ENCODE measurements around the gene ACOT11. TPM values are rescaled to one million over a fixed set of nuclear protein-coding genes. Genes with fewer than 3 reads are reported as not detected.
"Not testable (repeated sequence)": the region's sequence is repeated elsewhere in the genome, so short reads cannot be mapped to it uniquely, and the experiment has no call there.

The ACOT11 gene
- total and polyA plus RNA-seq, 2 donors (not counting 1 experiment from before 2014, with no cell fraction given): 0.73 to 2.5 TPM

DNA sequence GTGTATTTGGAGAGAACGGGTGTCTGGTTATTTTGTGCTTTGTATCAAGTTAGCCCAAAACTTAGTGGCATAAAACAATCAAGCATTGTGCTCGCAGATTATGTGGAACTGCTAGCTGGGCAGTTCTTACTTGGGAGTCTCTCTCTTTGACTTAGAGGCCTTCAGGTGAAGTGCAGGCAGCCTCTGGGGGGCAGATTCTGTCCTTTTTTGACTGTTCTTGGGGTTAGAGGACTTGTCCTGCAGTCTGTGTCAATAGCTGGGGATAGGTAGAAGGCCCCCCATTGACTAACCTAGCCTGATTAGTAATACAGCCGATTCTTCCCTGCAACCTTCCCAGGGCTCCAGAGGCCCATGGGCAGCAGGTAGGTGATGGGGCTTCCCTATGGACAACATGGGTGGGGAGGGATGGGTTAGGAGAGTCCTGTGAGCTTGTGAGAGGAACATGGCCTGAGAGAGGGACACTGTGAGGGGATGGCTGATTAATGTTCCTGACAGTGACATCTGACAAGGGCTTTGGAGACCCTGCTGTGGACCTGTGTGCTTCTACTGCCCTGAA, 37.2 kb upstream of the ACOT11 start:
- no peak for DNase-seq (ENCODE audit: low read depth in 2 of 2)
- no peaks in the 10 kb centered on the region for H3K9me3 ChIP-seq (ENCODE audit: control insufficient read depth, insufficient read depth, low read depth, low read length)
- no peak overlapping the region for H2AFZ ChIP-seq (ENCODE audit: low read length)

DNA sequence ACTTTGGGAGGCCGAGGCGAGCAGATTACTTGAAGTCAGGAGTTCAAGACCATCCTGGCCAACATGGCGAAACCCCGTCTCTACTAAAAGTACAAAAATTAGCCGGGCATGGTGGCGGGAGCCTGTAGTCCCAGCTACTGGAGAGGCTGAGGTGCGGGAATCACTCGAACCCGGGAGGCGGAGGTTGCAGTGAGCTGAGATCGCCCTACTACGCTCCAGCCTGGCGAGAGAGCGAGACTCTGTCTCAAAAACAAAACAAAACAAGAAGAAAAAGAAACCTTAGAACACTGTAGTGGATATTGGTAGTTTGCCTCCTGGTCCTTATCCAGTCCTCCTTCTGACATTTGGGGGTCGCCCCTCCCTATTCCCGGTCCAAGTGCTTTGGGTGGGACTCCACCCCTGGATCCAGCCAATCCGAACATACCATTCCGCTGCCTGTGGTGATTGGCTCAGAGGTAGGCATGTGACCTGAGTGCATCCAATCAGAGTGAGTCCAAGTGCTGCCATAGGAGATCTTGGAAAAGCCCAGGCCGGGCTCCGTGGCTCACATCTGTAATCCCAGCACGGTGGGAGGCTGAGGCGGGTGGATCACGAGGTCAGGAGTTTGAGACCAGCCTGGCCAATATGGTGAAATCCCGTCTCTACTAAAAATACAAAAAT, 34.0 kb upstream of the ACOT11 start:
- H2AFZ ChIP-seq (ENCODE audit: low read length); H4K20me1 ChIP-seq (ENCODE audit: control insufficient read depth, extremely low read depth, insufficient read depth, low read length); DNase-seq (ENCODE audit: low read depth in 2 of 2); H3K4me1 ChIP-seq (ENCODE audit: control insufficient read depth, extremely low read depth, insufficient read depth, low read length); H3K27ac ChIP-seq (ENCODE audit: insufficient read depth, low read length); H3K9ac ChIP-seq (ENCODE audit: insufficient read depth, low read length); H3K36me3 ChIP-seq (ENCODE audit: control insufficient read depth, insufficient read depth, low read length); H3K4me2 ChIP-seq (ENCODE audit: extremely low read depth, insufficient read depth, low read length); H3K4me3 ChIP-seq (replicated peaks in 1 of 4; ENCODE audit: control extremely low read depth in 1 of 4, insufficient read depth in 1 of 4, low read depth in 3 of 4, low read length in 4 of 4); H3K9me3 ChIP-seq (ENCODE audit: control insufficient read depth, insufficient read depth, low read depth, low read length); H3K27me3 ChIP-seq (ENCODE audit: control insufficient read depth, insufficient read depth, low read length); H3K79me2 ChIP-seq (ENCODE audit: control insufficient read depth, insufficient read depth, low read length): not testable (repeated sequence)

More for the DNA sequence above, 37.2 kb upstream of the ACOT11 start:
- H3K4me2 ChIP-seq (ENCODE audit: extremely low read depth, insufficient read depth, low read length): no peak overlapping the region
- H4K20me1 ChIP-seq (ENCODE audit: control insufficient read depth, extremely low read depth, insufficient read depth, low read length): no peaks in the 10 kb centered on the region
- H3K9ac ChIP-seq (ENCODE audit: insufficient read depth, low read length): no peak overlapping the region
- H3K27ac ChIP-seq (ENCODE audit: insufficient read depth, low read length): no peak overlapping the region
- no peaks in the 10 kb centered on the region for H3K4me1 ChIP-seq (ENCODE audit: control insufficient read depth, extremely low read depth, insufficient read depth, low read length)
- no peaks in the 10 kb centered on the region for H3K36me3 ChIP-seq (ENCODE audit: control insufficient read depth, insufficient read depth, low read length)
- no peaks in the 10 kb centered on the region for H3K27me3 ChIP-seq (ENCODE audit: control insufficient read depth, insufficient read depth, low read length)
- H3K4me3 ChIP-seq (replicated peaks in 1 of 4; ENCODE audit: control extremely low read depth in 1 of 4, insufficient read depth in 1 of 4, low read depth in 3 of 4, low read length in 4 of 4): no peak overlapping the region
- no peaks in the 10 kb centered on the region for H3K79me2 ChIP-seq (ENCODE audit: control insufficient read depth, insufficient read depth, low read length)
- TF ChIP-seq EZH2 (IDR thresholded peaks at IDR 0.05; ENCODE audit: low read length, missing control alignments): no peak
- TF ChIP-seq, protein P1, sequence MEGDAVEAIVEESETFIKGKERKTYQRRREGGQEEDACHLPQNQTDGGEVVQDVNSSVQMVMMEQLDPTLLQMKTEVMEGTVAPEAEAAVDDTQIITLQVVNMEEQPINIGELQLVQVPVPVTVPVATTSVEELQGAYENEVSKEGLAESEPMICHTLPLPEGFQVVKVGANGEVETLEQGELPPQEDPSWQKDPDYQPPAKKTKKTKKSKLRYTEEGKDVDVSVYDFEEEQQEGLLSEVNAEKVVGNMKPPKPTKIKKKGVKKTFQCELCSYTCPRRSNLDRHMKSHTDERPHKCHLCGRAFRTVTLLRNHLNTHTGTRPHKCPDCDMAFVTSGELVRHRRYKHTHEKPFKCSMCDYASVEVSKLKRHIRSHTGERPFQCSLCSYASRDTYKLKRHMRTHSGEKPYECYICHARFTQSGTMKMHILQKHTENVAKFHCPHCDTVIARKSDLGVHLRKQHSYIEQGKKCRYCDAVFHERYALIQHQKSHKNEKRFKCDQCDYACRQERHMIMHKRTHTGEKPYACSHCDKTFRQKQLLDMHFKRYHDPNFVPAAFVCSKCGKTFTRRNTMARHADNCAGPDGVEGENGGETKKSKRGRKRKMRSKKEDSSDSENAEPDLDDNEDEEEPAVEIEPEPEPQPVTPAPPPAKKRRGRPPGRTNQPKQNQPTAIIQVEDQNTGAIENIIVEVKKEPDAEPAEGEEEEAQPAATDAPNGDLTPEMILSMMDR (conservative IDR thresholded peaks at IDR 0.05 in 1 of 2, IDR thresholded peaks at IDR 0.05 in 1 of 2; ENCODE audit: low read depth in 1 of 2, low read length in 2 of 2): no peak

GRCh38 chr1:54516249-54516920, 31.6 kb upstream of the ACOT11 start:
- no peak overlapping the region for H3K9ac ChIP-seq (ENCODE audit: insufficient read depth, low read length)
- no peaks in the 10 kb centered on the region for H3K9me3 ChIP-seq (ENCODE audit: control insufficient read depth, insufficient read depth, low read depth, low read length)
- no peak overlapping the region for H2AFZ ChIP-seq (ENCODE audit: low read length)
- TF ChIP-seq, protein P1 (conservative IDR thresholded peaks at IDR 0.05 in 1 of 2, IDR thresholded peaks at IDR 0.05 in 1 of 2; ENCODE audit: low read depth in 1 of 2, low read length in 2 of 2): no peak
- no peak for TF ChIP-seq EZH2 (IDR thresholded peaks at IDR 0.05; ENCODE audit: low read length, missing control alignments)
- H3K4me2 ChIP-seq (ENCODE audit: extremely low read depth, insufficient read depth, low read length): no peak overlapping the region
- H3K27me3 ChIP-seq (ENCODE audit: control insufficient read depth, insufficient read depth, low read length): no peaks in the 10 kb centered on the region
- no peak overlapping the region for H3K4me3 ChIP-seq (replicated peaks in 1 of 4; ENCODE audit: control extremely low read depth in 1 of 4, insufficient read depth in 1 of 4, low read depth in 3 of 4, low read length in 4 of 4)
- peak in 1 of 2 donors; percentile 59 for DNase-seq (ENCODE audit: low read depth in 2 of 2)
- H3K27ac ChIP-seq (ENCODE audit: insufficient read depth, low read length): no peak overlapping the region
- no peaks in the 10 kb centered on the region for H4K20me1 ChIP-seq (ENCODE audit: control insufficient read depth, extremely low read depth, insufficient read depth, low read length)
- no peaks in the 10 kb centered on the region for H3K79me2 ChIP-seq (ENCODE audit: control insufficient read depth, insufficient read depth, low read length)
- no peaks in the 10 kb centered on the region for H3K36me3 ChIP-seq (ENCODE audit: control insufficient read depth, insufficient read depth, low read length)
- no peaks in the 10 kb centered on the region for H3K4me1 ChIP-seq (ENCODE audit: control insufficient read depth, extremely low read depth, insufficient read depth, low read length)

Measured in fibroblast of lung (primary cell).